Stimulated activated CD4-positive, alpha-beta T cell treated with anti-CD3 and anti-CD28 coated beads, Interleukin-4, amount 100 ng/mL, for 48 hours (primary cell): Measurements from ENCODE around the gene ZBTB12.
A peak's percentile ranks its signal among the peaks of the same experiment; 100 is the strongest.
"Not testable (repeated sequence)": the region's sequence is repeated elsewhere in the genome, so short reads cannot be mapped to it uniquely, and the experiment has no call there.

Experiments used
- DNase-seq, 2 donors: peaks; one replicate each; pipeline ENCODE4 v3.0.0-alpha.2; 2020; ENCODE audit warnings: low read depth in 2 of 2

Gene ZBTB12

DNA sequence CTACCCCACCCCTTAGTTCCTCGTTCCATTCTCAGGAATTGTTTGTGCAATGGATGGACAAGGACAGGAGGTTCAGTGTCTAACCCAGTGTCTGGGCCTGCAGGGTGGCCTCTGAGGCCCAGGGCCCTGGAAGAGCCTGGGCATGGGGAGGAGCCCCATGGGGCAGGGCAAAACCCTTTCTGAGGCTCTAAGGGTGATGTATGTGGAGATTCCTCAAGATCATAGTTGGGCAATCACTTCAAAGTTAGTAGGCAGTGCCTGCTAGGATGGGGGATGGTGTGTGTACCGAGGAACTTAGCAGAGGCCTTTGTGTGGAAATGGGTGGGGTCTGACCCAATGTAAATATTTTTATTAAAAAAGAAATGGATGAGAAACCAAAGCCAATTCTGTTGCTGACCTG is 18.9 kb upstream of the ZBTB12 start:
- DNase-seq = no peak

DNA sequence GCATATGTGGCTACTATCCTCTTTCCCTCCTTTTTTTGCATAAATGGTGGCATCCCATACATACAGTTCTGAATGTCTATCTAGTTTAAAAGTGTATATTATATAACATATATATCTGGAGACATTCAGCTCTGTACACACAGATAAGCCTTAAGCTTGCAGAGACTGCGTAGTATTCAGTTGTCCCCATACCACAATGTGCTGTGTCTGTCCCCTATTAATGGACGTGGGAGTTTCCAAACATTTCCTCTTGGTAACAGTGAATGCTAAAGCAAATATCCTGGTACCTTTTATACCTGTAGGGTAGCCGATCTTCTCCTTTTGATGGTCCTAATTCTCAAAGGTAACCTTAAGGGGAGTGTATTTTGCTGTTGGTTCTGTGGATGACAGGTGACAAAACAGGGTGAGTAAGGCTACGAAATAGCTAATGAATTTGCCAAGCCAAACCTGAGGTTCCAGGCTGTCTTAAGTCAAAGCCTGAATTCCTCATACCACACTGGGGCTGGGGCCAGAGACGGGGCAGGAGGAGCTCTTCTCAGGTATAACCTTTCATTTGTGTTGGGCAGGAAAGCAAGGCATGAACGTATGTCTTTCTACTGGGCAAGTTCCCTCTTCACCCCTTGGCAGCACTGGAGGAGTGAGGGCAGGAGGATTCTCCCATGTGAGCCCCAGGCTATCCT is 17.9 kb upstream of the ZBTB12 start:
- DNase-seq = no peak

DNA sequence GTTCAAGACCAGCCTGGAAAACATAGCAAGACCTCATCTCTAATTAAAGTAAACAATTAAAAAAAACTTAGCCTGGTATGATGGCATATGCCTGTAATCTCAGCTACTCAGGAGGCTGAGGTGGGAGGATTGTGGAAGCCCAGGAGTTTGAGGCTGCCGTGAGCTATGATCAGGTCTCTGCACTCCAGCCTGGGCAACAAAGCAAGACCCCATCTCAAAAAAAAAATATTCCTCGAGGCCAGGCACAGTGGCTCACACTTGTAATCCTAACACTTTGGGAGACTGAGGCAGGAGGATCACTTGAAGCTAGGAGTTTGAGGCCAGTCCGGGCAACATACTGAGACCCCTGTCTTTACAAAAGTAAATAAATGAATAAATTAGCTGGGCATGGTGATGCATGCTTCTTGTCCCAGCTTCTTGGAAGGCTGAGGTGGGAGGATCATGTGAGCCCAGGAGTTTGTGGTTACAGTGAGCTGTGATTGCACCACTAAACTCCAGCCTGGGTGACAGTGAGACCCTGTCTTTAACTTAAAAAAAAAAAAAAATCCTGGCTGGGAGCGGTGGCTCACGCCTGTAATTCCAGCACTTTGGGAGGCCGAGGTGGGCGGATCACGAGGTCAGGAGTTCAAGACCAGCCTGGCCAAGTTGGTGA is 16.3 kb upstream of the ZBTB12 start:
- no peak for DNase-seq

DNA sequence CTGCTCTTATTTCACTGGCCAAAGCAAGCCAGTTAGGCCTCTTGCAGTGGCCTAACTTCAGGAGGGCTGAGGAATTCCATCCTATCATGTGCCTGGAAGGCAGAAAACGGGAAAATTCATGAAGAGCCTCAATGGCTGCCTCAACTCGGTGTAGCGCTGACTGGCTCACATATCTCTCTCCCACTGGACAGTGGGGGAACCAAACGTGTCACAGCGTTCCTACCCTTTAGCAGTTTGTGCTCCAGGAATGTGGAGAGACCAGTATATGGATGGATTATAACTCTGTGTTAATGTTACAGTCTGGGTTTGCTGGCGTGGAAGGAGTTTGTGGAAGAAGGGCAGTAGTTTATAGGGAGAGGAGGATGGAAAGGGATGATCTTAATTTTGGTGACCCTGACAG is 13.9 kb upstream of the ZBTB12 start:
- no peak for DNase-seq

DNA sequence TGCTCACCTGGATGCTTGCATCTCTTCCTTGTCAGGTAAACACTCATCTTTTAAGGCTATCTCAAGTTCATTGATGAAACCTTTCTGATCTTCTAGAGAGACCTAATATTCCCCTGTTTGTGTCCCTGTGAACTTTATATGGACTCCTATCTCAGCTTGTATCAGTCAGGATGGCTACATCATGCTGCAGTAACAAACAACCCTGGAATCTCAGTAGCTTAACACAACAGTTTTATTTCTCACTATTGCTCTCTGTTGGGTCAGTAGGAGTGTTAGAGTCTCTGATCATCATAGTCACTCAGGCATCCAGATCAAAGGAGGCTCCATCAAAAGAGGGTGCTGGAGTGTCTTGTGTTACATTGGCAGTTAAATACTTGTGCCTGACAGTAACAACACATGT is 13.5 kb upstream of the ZBTB12 start:
- no peak for DNase-seq

DNA sequence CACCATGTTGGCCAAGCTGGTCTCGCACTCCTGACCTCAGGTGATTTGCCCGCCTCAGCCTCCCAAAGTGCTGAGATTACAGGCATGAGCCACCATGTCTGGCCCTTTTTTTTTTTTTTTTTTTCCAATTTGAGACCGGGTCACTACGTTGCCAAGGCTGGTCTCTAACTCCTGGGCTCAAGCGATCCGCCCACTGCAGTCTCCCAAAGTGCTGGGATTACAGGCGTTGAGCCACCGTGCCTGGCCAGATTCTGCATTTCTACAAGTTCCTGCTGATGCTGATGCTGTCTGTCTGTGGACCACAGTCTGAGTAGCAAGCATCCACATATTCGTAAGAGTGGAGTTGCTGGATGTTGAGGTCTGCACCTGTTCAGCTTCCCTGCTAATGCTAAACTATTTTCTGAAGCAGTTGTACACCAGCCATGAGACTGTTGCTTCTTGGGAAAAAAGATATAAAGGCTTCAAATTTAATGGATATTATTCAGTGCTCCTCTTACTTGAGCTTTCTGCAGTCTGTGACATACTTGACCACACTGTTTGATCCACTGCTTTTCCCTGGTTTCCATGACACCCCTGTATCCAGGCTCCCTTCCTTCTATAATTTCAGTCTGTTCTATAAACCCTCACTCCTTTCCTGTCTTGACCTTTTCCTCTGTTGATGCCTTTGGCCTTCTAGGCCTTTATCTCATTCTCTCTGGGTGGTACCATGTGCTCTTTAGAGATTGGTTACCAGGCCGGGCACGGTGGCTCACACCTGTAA is 10.1 kb upstream of the ZBTB12 start:
- no peak for DNase-seq

DNA sequence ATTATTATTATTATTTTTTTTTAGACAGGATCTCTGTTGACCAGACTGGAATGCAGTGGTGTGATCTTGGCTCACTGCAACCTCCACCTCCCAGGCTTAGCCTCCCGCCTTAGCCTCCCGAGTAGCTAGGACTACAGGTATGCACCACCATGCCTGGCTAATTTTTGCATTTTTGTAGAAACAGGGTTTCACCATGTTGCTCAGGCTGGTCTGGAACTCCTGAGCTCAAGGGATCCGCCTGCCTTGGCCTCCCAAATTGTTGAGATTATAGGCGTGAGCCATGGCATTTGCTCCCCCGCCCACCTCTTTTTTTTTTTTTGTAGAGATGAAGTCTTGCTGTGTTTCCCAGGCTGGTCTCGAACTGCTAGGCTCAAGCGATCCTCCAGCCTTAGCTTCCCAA is 7.4 kb upstream of the ZBTB12 start:
- not testable (repeated sequence) for DNase-seq

DNA sequence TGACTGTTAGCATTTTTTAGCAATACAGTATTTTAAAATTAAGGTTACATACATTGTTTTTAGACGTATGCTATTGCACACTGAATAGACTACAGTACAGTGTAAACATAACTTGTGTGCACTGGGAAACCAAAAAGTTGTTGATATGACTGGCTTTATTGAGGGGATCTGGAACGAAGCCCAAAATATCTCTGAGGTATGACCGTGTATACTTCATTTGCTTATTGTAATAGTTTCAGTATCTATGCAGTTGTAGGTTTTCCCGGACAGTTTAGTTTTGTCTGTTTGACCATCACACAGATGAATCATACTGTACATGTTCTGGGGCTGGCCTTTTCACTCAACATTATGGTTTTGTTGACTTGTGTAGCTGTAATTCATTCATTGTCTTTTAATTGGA is 6.9 kb upstream of the ZBTB12 start:
- no peak for DNase-seq

DNA sequence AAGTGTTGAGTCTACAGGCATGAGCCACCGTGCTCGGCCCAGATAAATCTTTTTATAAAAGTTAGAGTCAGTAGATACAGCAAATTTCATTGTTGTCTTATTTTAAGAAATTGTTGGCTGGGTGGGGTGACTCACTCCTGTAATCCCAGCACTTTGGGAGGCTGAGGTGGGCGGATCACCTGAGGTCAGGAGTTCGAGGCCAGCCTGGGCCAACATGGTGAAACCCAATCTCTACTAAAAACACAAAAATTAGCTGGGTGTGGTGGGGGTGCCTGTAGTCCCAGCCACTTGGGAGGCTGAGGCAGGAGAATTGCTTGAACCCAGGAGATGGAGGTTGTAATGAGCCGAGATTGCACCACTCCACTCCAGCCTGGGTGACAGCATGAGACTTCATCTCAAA is 6.4 kb upstream of the ZBTB12 start:
- DNase-seq = not testable (repeated sequence)

DNA sequence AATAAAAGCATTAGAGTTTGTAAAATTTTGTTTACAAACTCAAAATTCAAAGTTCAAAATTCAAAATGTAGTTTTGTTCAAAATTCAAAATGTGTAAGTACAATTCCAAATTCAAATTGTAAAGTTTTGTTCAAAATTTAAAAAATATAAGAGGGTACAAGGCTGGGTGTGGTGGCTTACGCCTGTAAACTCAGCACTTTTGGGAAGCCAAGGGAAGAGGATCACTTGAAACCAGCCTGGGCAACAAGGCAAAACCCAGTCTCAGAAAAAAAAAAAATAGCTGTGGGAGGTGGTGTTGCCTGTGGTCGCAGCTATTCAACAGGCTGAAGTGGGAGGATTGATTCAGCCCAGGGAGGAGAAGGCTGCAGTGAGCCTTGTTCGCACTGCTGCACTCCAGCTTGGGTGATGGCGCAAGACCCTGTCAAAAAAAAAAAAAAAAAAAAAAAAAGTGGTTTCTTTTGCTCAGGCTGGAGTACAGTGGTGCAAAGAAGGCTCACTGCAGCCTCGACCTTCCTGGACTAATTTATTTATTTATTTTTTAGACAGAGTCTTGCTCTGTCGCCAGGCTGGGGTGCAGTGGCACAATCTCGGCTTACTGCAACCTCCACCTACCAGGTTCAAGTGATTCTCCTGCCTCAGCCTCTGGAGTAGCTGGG is 5.4 kb upstream of the ZBTB12 start:
- no peak for DNase-seq

DNA sequence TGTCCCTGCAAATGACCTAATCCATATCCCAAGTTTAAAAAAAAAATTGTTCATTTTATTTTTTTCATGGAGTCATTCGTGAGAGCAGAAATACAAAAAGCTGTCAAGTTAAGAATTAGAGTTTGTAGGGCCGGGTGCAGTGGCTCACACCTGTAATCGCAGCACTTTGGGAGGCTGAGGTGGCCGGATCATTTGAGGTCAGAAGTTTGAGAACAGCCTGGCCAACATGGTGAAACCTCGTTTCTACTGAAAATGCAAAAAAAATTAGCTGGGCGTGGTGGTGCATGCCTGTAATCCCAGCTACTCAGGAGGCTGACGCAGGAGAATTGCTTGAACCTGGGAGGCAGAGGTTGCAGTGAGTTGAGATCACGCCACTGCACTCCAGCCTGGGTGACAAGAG is 4.8 kb upstream of the ZBTB12 start:
- DNase-seq = not testable (repeated sequence)

DNA sequence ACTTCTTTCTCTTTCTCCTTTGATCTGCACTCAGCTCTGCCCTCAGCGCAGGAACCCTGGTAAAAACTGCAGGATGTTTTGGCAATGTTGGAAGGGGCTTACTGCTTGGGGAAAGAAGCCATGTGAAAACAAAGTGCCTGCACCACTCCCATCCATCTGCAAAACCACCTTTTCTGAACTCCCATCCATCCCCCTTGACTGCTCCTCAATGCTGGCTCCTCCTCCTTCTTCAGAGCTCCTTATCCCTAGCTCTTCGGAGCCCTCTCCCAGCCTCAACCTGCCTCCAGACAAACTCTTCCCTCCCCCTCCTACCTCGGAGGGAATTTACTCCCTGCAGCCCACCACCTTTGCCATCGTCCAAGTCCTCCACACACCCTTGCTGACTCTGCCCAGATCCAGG is 4.2 kb upstream of the ZBTB12 start:
- DNase-seq = no peak

DNA sequence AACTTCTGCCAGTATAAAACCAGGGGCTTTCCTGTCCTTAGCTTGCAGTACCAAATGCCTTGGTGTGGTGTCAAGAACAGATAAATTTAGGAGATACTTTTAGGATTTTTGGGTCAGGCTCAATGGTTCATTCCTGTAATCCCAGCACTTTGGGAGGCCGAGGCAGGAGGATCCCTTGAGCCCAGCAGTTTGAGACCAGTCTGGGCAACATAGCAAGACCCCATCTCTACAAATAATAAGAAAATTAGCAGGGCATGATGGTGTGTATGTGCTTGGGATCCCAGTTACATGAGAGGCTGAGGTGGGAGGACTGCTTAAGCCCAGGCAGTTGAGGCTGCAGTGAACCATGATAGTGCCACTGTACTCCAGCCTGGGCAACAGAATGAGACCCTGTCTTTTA is 3.2 kb upstream of the ZBTB12 start:
- DNase-seq = no peak

DNA sequence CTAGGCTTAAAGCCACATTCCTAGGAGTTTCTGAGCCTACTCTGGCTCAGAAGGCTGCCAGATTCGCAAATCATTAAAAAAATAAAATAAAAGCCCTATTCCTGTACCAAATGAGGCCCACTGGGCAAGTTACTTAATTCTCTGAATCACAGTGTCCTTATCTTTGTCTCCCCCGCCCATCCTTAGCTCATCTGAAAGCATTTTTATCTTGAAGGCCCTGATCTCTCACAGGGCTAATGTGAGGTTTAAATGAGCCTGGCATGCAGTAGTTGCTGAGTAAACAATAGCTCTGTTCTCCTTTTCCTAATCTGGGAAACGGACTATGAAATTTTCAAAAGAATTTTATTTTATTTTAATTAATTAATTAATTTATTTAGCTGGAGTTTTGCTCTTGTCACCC is 2.1 kb upstream of the ZBTB12 start:
- no peak for DNase-seq

DNA sequence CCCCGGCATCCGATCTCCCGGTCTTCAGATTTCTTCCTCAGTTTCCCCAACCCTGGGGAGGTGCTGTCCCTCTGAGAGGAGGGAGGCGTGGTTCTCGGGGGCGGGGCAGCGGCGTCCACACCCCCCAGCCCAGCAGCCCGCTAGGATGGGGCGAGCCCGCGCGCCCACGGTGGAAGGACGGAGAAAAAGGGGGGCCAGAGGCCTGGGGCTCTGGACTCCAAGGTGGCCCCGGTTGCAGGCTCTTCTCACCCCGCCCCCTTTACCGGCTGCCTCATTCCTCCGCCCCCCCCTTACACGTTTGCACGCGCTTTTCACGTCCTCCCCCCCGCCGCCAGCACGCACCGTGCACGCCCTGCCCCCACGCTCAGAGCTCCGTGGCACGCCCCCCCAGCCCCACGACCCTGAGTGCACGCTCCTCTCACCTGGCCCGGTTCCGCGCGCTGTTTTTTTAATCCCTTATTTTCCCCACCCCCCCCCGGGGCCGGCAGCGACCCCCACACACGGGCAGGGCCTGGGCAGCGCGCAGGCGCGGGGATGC is 402 bp downstream of the ZBTB12 start:
- DNase-seq = peak; percentile 53 to 56

DNA sequence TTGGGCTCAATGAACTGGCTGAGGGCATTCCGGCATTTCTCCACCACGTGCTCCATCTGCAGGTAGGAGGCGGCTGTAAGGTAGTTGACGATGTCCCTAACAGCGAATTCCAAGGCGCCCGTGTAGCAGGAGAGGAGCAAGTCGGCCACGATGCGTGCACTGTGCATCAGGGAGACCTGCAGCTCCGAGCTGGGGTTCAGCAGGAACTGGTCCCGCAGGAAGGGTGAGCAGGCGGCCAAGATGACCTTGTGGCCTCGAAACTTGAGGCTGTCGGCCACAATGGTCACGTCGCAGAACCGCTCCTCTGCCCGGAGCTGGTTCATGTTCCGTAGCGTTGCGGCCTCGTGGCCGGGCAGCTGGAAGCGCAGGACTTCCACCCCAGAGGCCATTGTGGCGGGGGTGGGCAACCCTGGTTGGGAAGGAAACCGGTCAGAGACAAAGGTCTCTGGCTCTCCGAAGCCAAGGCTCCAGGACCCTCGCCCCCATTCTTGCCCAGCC is 920 bp downstream of the ZBTB12 start:
- no peak for DNase-seq

DNA sequence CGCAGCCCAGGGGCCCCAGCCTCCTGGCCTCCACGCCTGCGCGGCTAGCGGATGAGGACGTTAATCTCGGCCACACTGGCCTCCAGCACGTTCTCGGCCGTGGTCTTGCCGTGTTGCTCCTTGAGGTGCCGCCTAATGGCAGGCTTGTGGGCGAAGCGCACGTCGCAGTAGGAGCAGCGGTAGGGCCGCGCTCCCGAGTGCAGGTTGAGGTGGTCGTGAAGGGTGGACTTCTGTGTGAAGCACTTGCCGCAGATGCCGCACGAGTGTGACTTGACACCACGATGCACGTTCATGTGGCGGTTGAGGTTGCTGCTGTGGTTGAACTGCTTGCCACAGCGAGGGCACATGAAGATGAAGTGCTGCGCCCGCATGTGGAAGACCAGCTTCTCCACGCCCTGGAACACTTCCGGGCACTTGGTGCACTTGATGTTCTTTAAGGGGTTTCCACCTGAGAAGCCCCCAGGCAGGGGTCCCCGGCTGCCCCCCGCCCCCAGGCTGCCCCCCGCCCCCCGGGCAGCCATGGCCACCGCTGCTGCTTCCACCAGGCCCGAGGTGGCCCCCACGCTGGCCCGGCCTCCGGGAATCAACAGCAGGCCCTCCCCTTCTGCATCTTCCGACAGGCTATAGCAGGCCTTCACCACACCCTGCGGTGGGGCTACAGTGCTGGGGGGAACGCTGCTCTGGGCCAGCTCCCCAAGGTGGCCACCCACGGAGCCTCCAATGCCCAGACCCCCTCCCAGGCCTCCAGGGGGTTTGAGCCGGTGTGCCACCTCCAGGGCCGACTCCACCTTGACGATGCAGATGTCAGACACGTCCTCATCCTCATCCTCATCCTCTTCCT is 1.8 kb downstream of the ZBTB12 start:
- DNase-seq = no peak

DNA sequence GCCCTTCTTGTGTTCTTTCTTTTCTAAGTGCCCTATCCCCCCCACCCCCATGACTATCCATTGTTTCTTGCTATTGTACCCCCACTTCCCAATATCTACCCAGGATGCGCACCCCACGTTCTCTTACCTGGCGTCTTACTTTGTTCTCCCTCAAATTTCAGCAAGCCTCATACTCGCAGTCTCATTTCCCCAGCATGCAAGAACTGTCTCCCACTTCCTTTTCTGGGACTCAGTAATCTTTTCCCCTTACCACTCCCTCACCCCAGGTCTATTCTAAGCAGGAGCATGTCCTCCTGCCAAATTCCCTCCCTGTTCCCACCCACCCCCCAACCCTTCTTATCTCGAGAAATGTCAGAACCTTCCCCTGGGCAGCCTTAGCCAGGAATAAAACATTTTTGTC is 2.7 kb downstream of the ZBTB12 start:
- DNase-seq = no peak

DNA sequence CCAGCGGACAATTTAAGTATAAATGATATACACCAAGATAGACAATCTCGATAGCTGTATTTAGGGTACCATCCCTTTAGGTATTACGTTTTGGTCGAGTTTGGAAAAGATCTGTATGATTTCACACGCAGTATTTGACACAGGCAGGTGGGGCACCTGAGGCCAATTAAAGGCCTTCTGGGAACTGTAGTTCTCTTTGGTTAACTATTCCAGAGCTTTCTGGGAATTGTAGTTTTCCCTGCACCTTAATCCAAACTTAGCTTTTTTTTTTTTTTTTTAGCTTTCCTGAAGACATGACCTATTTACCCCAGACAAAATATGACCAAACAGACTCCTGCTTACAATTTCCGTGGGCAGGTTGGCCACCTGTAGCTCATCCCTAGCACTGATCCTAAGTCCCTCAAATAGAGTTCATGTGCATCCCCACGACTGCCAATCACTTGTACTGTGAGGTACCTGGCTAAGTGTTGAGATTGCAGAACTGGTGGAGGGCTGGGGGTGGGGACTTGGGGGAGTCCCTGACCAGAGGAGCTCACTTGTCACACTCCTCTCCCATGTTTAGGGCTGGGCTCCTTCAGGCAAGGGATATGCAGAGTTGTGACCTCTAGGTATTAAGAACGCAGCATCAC is 3.4 kb downstream of the ZBTB12 start:
- no peak for DNase-seq

DNA sequence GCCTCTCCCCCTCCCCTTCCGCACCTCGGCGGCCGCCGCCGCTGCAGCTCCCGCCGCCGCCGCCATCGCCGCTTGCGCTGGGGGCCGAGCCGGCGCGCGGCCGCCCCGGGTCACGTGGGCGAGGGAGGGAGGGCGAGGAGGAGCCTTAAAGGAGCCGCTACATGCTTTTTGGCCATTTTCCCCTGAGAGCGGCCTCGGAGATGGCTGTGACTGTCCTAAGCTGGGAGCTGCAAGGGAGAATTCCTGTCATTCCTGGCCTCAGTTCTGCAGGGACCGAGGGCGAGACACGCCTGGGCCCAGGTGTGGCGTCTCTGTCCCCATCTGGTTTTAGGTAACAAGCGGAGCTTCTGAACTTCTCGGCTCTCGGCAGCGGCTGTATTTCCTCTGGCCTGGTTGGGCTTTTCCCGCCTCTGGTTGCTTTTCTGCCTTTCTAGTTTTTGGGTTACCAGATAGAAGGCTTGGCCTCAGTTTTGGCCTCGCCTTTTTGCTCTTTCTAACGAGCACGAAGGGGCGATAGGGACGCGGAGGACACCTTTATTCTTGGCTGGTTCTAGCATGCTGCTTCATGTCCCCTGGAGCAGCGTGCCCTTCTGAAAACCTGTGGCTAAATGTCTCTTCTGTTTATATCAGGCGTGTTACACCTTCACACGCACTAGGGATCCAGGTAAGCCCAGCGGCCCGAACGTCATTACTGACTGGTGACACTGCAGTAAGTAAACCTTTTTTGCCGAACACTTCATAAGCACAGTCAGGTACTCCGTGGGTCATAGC is 4.1 kb downstream of the ZBTB12 start, which contains the start of gene EHMT2:
EHMT2 (minus strand) TSS at position 87 of the 771 bp plus-strand sequence; CDS start at position 66, 21 bp downstream.
- DNase-seq = peak; percentile 79 to 86
